Large intestine (tissue), 12 donors: ENCODE measurements around the gene ST3GAL6. TPM values are rescaled to one million over a fixed set of nuclear protein-coding genes. Genes with fewer than 3 reads are reported as not detected.

Experiments
- DNase-seq, 2 donors: peaks; one replicate each; pipeline versions ENCODE4 v3.0.0 to v3.0.0-alpha.2; 2013
- H3K27ac ChIP-seq: one replicate; pipeline ENCODE4 v1.5.1; 2013; ENCODE audit warnings: low read length
- H3K27me3 ChIP-seq: 2 replicates; pipeline ENCODE4 v1.6.1; 2013; ENCODE audit warnings: low read length; ENCODE audit not compliant: control insufficient read depth, insufficient read depth
- H3K36me3 ChIP-seq: 2 replicates; pipeline ENCODE4 v1.6.1; 2013; ENCODE audit warnings: low read length; ENCODE audit not compliant: control insufficient read depth, insufficient read depth
- H3K4me1 ChIP-seq: one replicate; pipeline ENCODE4 v1.6.1; 2013; ENCODE audit warnings: low read length; ENCODE audit not compliant: control insufficient read depth, insufficient read depth
- H3K4me3 ChIP-seq: one replicate; pipeline ENCODE4 v1.5.1; 2013; ENCODE audit warnings: low read length
- H3K9me3 ChIP-seq: one replicate; pipeline ENCODE4 v1.6.1; 2013; ENCODE audit warnings: mild to moderate bottlenecking, low read depth, low read length, moderate library complexity; ENCODE audit not compliant: control insufficient read depth
- WGBS: methylation state at CpG from one replicate; pipeline ENCODE4 v1.1.5; 2013; ENCODE audit warnings: low lambda C conversion rate; ENCODE audit not compliant: insufficient coverage; 5-methylcytosine and 5-hydroxymethylcytosine counted together
- long read RNA-seq, 11 donors: transcript quantifications; one replicate each; lab custom pipeline, GENCODE V29; 2026
- polyA plus RNA-seq: library from polyadenylated mRNA; unstranded; fragments of 120-200 nt; gene quantifications from one replicate; pipeline ENCODE4 v1.2.1, GENCODE V29; 2013

The ST3GAL6 gene, protein sequence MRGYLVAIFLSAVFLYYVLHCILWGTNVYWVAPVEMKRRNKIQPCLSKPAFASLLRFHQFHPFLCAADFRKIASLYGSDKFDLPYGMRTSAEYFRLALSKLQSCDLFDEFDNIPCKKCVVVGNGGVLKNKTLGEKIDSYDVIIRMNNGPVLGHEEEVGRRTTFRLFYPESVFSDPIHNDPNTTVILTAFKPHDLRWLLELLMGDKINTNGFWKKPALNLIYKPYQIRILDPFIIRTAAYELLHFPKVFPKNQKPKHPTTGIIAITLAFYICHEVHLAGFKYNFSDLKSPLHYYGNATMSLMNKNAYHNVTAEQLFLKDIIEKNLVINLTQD
- polyA plus RNA-seq, result 7.7 TPM
- long read RNA-seq, donor 1, result 0 reads
- long read RNA-seq, donor 2, partial matches to known transcripts, result 0 of 2 reads
- long read RNA-seq, donor 2, other reads (novel, unspliced or antisense), result 0 of 2 reads
- long read RNA-seq, donor 3, result 0 reads
- long read RNA-seq, donor 4, result 0 reads
- long read RNA-seq, donor 5, partial matches to known transcripts, result 0 of 1 reads
- long read RNA-seq, donor 5, other reads (novel, unspliced or antisense), result 0 of 1 reads
- long read RNA-seq, donor 6, partial matches to known transcripts, result 0 of 1 reads
- long read RNA-seq, donor 6, other reads (novel, unspliced or antisense), result 0 of 1 reads
- long read RNA-seq, donor 7, partial matches to known transcripts, result 39 of 39 reads
- long read RNA-seq, donor 7, other reads (novel, unspliced or antisense), result 0 of 39 reads
- long read RNA-seq, donor 8, partial matches to known transcripts, result 0 of 2 reads
- long read RNA-seq, donor 8, other reads (novel, unspliced or antisense), result 0 of 2 reads
- long read RNA-seq, donor 9, partial matches to known transcripts, result 0 of 4 reads
- long read RNA-seq, donor 9, other reads (novel, unspliced or antisense), result 0 of 4 reads
- long read RNA-seq, donor 10, result 0 reads
- long read RNA-seq, donor 11, result 0 reads

DNA sequence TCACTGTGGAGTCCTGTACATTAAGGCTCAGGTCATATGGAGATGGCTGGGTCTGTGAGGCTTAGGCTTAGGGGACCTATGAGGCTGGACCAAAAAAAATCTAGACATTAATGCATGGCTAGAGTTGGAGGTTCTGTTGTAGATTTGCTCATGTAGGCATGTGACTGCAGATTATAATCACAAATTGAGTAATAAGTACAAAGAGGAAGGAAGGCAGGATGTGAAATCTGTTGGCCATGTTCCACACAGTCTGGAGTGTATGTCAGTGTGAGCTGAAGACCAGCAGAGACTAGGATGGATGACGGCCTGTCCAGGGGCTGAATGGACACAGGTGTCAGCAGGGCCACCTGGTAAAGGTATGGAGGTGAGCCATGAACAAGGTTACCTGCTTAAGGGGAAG lies at the start of gene ST3GAL6:
TSS of gene ST3GAL6 (plus strand) at position 265 of the 400 bp plus-strand sequence. CDS start 5,101 bp downstream, outside the sequence.
- no peaks in the 10 kb centered on the region for H3K27me3 ChIP-seq
- DNase-seq, result peak in 1 of 2 donors; percentile 18
- no peak within 1 kb of the TSS for H3K4me3 ChIP-seq
- no peak within 1 kb of the TSS for H3K27ac ChIP-seq
- H3K9me3 ChIP-seq, result no peaks in the 10 kb centered on the region
- WGBS, result no CpG with 5 or more reads among the region's 1 CpG
- no peaks in the 10 kb centered on the region for H3K4me1 ChIP-seq
- H3K36me3 ChIP-seq, result no peaks in the 10 kb centered on the region

DNA sequence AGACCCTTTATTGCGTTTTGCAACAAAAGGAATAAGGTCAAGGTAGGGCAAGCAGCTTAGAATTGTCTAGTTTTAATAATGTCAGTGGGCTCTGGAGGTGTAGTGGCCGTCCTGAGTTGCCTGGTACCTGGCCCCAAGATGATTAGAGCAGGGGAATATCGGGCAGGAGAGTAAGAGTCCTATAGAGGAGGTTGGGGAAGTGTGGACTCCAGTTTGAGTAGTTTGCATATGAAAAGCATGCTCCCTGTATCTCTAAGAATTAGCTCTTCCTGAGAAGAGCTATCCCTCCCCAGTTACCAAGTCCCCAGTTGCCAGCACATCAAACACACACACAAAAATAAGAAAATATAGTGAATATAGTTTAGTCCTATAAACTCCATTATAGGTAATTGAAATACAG lies 49.2 kb upstream of the ST3GAL6 start:
- Histone ChIP-seq H3K9me3 (no peaks in the 10 kb centered on the region), H3K27me3 (no peaks in the 10 kb centered on the region), H3K4me1 (no peaks in the 10 kb centered on the region), H3K36me3 (no peaks in the 10 kb centered on the region), H3K27ac (no peak overlapping the region), H3K4me3 (no peak overlapping the region)
- no CpG with 5 or more reads among the region's 3 CpGs for WGBS
- DNase-seq, result no peak

DNA sequence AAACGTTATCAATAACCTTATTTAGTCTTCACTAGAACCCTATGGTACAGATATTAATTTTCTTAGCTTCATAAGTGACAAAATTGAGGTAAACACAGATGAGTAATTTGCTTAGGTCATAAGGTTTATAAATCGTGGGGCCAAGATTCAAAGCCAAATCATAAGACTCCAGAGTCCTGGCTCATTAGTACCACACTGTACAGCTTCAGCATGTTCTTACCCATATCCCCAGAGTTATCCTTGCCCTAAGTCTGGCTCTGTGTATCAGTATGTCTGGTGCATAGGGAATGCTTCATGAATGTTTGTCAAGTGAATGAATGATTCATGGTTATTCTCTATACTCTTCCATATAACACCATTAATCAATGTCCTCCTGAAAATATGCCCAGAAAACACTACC lies 45.6 kb upstream of the ST3GAL6 start:
- DNase-seq, result no peak
- Histone ChIP-seq H3K4me3 (no peak overlapping the region), H3K36me3 (no peaks in the 10 kb centered on the region), H3K9me3 (no peaks in the 10 kb centered on the region), H3K27ac (no peak overlapping the region), H3K27me3 (no peaks in the 10 kb centered on the region), H3K4me1 (no peaks in the 10 kb centered on the region)
- 60% methylated on average over 1 of the region's 2 CpGs for WGBS

DNA sequence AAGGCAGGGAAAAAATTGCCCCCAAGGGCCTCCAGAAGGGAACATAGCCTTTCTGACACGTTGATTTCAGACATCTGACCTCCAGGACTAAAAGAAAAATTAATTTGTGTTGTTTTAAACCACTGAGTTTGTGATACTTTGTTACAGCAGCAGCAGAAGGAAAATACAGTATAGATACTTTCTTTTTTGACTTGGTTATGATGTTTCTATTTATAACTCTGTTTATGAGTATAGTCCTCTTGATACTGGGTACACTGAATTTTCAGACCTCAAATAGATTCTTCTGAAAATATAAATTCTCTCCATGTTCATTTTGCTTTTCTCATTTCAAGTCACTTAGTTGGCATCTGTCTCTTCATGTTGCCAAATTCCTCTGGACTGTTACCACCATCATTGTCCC lies 44.4 kb upstream of the ST3GAL6 start:
- H3K27me3 ChIP-seq, result no peaks in the 10 kb centered on the region
- no peaks in the 10 kb centered on the region for H3K4me1 ChIP-seq
- H3K27ac ChIP-seq, result no peak overlapping the region
- no peak overlapping the region for H3K4me3 ChIP-seq
- H3K36me3 ChIP-seq, result no peaks in the 10 kb centered on the region
- DNase-seq, result no peak
- 40% methylated on average over 1 of the region's 1 CpG for WGBS
- no peaks in the 10 kb centered on the region for H3K9me3 ChIP-seq

DNA sequence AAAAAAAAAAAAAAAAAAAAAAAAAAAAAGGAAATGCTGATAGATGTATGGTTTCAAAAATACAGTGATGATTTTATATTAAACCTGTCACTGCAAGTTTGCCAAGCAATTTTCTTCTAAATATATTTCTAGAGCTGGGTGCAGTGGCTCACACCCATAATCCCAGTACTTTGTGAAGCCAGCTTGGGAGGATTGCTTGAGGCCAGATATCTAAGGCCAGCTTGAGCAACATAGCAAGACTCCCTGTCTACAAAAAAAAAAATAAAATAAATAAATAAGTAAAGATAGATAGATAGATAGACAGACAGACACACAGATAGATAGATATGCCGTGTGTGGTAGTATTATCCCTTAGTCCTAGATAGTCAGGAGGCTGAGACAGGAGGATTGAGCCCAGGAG lies 41.4 kb upstream of the ST3GAL6 start:
- WGBS, result 100% methylated on average over 1 of the region's 1 CpG
- DNase-seq, result no peak
- H3K4me3 ChIP-seq, result no peak overlapping the region
- no peaks in the 10 kb centered on the region for H3K36me3 ChIP-seq
- H3K27me3 ChIP-seq, result no peaks in the 10 kb centered on the region
- no peak overlapping the region for H3K27ac ChIP-seq
- no peaks in the 10 kb centered on the region for H3K4me1 ChIP-seq
- no peaks in the 10 kb centered on the region for H3K9me3 ChIP-seq

DNA sequence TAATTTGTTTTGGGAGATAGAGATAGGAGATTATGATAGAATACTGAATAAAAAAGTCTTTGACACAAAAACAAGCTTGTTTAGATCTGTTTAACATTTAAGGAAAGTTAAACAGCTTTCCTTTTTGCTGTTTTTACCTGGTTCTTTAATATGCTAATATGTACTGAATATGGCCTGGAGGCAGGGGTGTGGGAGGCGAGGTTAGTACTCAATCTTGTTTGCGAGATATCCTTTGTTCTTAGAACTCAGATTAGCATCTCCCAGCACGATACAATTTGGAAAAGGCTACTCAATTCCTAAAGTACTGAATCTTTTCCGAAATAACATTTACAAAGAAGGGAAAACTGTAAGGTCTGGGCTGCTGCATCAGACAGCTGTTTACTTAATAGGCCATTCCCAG lies 40.8 kb upstream of the ST3GAL6 start:
- H3K4me1 ChIP-seq, result no peaks in the 10 kb centered on the region
- H3K27me3 ChIP-seq, result no peaks in the 10 kb centered on the region
- no peaks in the 10 kb centered on the region for H3K9me3 ChIP-seq
- H3K4me3 ChIP-seq, result no peak overlapping the region
- H3K36me3 ChIP-seq, result no peaks in the 10 kb centered on the region
- H3K27ac ChIP-seq, result no peak overlapping the region
- 80% methylated on average over 3 of the region's 4 CpGs for WGBS
- DNase-seq, result no peak

DNA sequence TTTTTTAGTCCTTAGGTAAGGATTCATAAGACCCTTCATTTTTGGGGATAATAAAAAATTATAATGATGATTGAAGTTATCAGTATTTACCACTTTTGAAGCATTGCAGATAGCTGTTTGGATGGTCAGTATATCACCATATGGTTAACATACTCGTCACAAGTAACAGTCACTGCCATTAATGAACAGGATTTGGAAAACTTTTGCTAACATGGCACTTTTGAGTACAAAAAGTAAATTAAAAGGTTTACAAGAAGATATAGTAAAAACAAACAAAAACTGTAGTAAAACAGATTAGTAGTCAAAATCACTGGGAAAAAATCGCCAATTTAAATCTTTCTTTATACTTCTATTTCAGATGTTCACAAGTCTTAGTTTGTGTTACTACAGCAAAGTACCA lies 37.8 kb upstream of the ST3GAL6 start:
- Histone ChIP-seq H3K9me3 (no peaks in the 10 kb centered on the region), H3K36me3 (no peaks in the 10 kb centered on the region), H3K4me3 (no peak overlapping the region), H3K27ac (no peak overlapping the region), H3K4me1 (no peaks in the 10 kb centered on the region), H3K27me3 (no peaks in the 10 kb centered on the region)
- WGBS, result 100% methylated on average over 1 of the region's 2 CpGs
- no peak for DNase-seq

DNA sequence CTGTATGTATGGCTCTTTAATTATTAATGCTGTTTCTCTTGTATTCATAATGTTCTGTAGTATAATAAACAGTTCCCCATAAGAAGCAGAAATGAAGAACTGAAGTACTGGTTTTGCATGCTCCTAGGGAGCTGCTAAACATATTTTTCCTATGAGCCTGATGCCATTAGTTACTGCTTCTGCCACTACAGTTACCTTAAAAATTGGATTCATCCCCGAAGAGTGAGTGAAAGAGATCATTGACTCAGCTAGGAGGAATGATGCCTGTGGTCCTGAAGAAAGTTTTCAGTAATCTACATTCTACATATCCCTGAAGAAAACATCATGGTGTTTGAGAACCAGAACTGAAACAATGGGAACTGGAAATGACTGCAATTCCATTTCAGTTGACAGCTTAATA lies 37.1 kb upstream of the ST3GAL6 start:
- Histone ChIP-seq H3K27ac (no peak overlapping the region), H3K27me3 (no peaks in the 10 kb centered on the region), H3K9me3 (no peaks in the 10 kb centered on the region), H3K4me1 (no peaks in the 10 kb centered on the region), H3K4me3 (no peak overlapping the region), H3K36me3 (no peaks in the 10 kb centered on the region)
- no CpG with 5 or more reads among the region's 1 CpG for whole genome bisulfite sequencing
- no peak for DNase-seq

DNA sequence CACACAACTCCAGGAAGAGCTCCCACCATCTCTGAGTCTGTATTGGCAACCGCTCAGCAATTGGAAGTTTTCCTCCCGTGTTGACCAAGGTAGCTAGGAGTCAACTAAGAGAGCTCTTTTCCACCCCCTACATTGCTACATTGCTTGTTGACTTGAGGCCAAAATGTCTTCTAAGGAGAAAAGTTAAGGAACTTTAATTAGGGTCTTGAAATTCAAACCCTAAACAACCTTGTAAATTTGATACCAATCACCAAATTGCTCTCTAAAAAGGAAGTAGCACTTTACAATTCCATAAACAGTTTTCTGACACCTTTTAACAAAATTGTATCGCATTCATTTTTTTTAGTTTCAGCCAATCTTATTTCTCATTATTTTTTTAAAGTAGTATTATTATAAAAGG lies 35.5 kb upstream of the ST3GAL6 start:
- no peak overlapping the region for H3K4me3 ChIP-seq
- 93% methylated on average over 1 of the region's 3 CpGs for WGBS

DNA sequence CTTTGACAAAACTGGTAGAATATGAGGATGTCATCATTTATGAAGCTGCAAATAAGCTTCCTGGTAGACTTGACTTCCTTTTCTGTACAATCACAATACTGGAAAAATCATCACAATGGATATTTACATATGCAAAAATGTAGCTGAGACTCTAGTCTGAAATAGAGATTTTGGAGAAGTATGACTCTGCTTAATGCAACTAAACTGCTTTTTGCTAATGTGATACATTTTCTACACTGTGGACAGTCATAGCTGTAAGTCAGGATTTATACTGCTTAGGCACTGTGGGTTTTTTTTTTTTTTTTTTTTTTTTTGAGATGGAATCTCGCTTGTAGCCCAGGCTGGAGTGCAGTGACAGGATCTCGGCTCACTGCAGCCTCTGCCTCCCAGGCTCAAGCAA lies 34.5 kb upstream of the ST3GAL6 start:
- Histone ChIP-seq H3K9me3 (no peaks in the 10 kb centered on the region), H3K27ac (no peak overlapping the region), H3K36me3 (no peaks in the 10 kb centered on the region), H3K27me3 (peaks cover 5% of the 10 kb centered on the region), H3K4me1 (no peaks in the 10 kb centered on the region), H3K4me3 (no peak overlapping the region)
- WGBS, result no CpG with 5 or more reads among the region's 2 CpGs
- DNase-seq, result no peak

More for the DNA sequence above, 35.5 kb upstream of the ST3GAL6 start:
- Histone ChIP-seq H3K27ac (no peak overlapping the region), H3K36me3 (no peaks in the 10 kb centered on the region), H3K27me3 (no peaks in the 10 kb centered on the region), H3K9me3 (no peaks in the 10 kb centered on the region), H3K4me1 (no peaks in the 10 kb centered on the region)
- no peak for DNase-seq
